ENCODE results near the gene LRRC40. TPM values are rescaled to one million over a fixed set of nuclear protein-coding genes. Genes with fewer than 3 reads are reported as not detected.
"Not testable (repeated sequence)": the region's sequence is repeated elsewhere in the genome, so short reads cannot be mapped to it uniquely, and the experiment has no call there.

The LRRC40 gene
- total and polyA plus RNA-seq, 9 of the 15 experiments (the other 6 are each of a cell fraction or from before 2014, with no cell fraction given): 16.1 to 36.2 (median 30.9) TPM

GRCh38 chr1:70194601-70195000, 10.8 kb downstream of the LRRC40 start:
- Histone ChIP-seq H3K4me1 (replicated peaks in 1 of 2; ENCODE audit: control insufficient read depth in 2 of 2, insufficient read depth in 2 of 2, low read length in 2 of 2) (peaks cover 3 to 4% of the 10 kb centered on the region in 2 experiments; a peak in 1 of 5 replicates), H3K4me3 (no peak overlapping the region), H3K9me3 (replicated peaks; ENCODE audit: control insufficient read depth, insufficient read depth, low read depth, low read length) (no peaks in the 10 kb centered on the region), H3K79me2 (ENCODE audit: control insufficient read depth, insufficient read depth, low read length) (peaks cover 84% of the 10 kb centered on the region), H3K27ac (ENCODE audit: extremely low read depth, low read depth, low read length) (no peak overlapping the region), H2AFZ (ENCODE audit: low read depth, low read length) (no peak overlapping the region), H3K4me2 (ENCODE audit: insufficient read depth, low read length) (no peak overlapping the region), H3K27me3 (ENCODE audit: control insufficient read depth in 2 of 2, insufficient read depth in 2 of 2, low read length in 2 of 2) (no peaks in the 10 kb centered on the region), H3K9me1 (ENCODE audit: control insufficient read depth, insufficient read depth, low read length) (no peaks in the 10 kb centered on the region), H3K36me3 (ENCODE audit: control insufficient read depth, insufficient read depth, low read length) (no peaks in the 10 kb centered on the region), H3K9ac (ENCODE audit: insufficient read depth in 1 of 2, low read depth in 2 of 2, low read length in 2 of 2) (no peak overlapping the region), H4K20me1 (replicated peaks; ENCODE audit: control insufficient read depth, insufficient read depth, low read length) (no peaks in the 10 kb centered on the region)
- CTCF ChIA-PET (ENCODE audit: low intra/inter-chr PET ratio): no interaction called here
- intact Hi-C loops (cut with micrococcal nuclease) (no loop called here), in situ Hi-C loops (cut with MboI) (no loop called here)
- DNase-seq (ENCODE audit: extremely low read depth in 1 of 4, low spot score in 3 of 4): no peak
- FAIRE-seq: no peak
- TF ChIP-seq ID3 (CRISPR knock-in tag; IDR thresholded peaks at IDR 0.05) (no peak), ID3 (tag; IDR thresholded peaks at IDR 0.05) (no peak), PYGO2 (tag; IDR thresholded peaks at IDR 0.05) (no peak), SAP30 (IDR thresholded peaks at IDR 0.05; ENCODE audit: borderline replicate concordance, insufficient read depth, low read depth, low read length, poor library complexity, severe bottlenecking) (no peak)
- no peak for ATAC-seq
- POLR2A ChIA-PET: interaction anchor here (0.7 kb wide), 1 partner anchor 27 kb away, joined by 3 read pairs; the partner anchor contains the start of gene SRSF11
- no TSS peak for BruUV-seq (replicated peaks)

- H3K9me3 ChIP-seq (replicated peaks; ENCODE audit: control insufficient read depth, insufficient read depth, low read depth, low read length); H3K4me3 ChIP-seq; BruUV-seq (replicated peaks); intact Hi-C loops (cut with micrococcal nuclease); H3K4me2 ChIP-seq (ENCODE audit: insufficient read depth, low read length); H3K27ac ChIP-seq (ENCODE audit: extremely low read depth, low read depth, low read length); H3K4me1 ChIP-seq (replicated peaks in 1 of 2; ENCODE audit: control insufficient read depth in 2 of 2, insufficient read depth in 2 of 2, low read length in 2 of 2); ATAC-seq; POLR2A ChIA-PET; FAIRE-seq; H3K9me1 ChIP-seq (ENCODE audit: control insufficient read depth, insufficient read depth, low read length); DNase-seq (ENCODE audit: extremely low read depth in 1 of 4, low spot score in 3 of 4); H4K20me1 ChIP-seq (replicated peaks; ENCODE audit: control insufficient read depth, insufficient read depth, low read length); H2AFZ ChIP-seq (ENCODE audit: low read depth, low read length); in situ Hi-C loops (cut with MboI); CTCF ChIA-PET (ENCODE audit: low intra/inter-chr PET ratio); H3K27me3 ChIP-seq (ENCODE audit: control insufficient read depth in 2 of 2, insufficient read depth in 2 of 2, low read length in 2 of 2); H3K36me3 ChIP-seq (ENCODE audit: control insufficient read depth, insufficient read depth, low read length); H3K9ac ChIP-seq (ENCODE audit: insufficient read depth in 1 of 2, low read depth in 2 of 2, low read length in 2 of 2); TF ChIP-seq FOXM1 (CRISPR knock-in tag; IDR thresholded peaks at IDR 0.05; ENCODE audit: low read depth): not testable (repeated sequence)
- TF ChIP-seq BCOR (IDR thresholded peaks at IDR 0.05): peak; percentile 84
- peak; percentile 99 for TF ChIP-seq ZNF146 (CRISPR knock-in tag; IDR thresholded peaks at IDR 0.05; ENCODE audit: unreplicated experiment)
- TF ChIP-seq RBM25 (IDR thresholded peaks at IDR 0.05; ENCODE audit: low read depth, low read length, severe bottlenecking): peak; percentile 4
- TF ChIP-seq SMARCA5 (IDR thresholded peaks at IDR 0.05): peak; percentile 74; the same call in 1 of the 2 replicates
- TF ChIP-seq KDM1A (IDR thresholded peaks at IDR 0.05): peak; percentile 68 to 78
- TF ChIP-seq FOXM1 (IDR thresholded peaks at IDR 0.05; ENCODE audit: low read depth): peak; percentile 24; the same call in 1 of the 2 replicates
- 0 out of 2 replicates have a peak, but pooled peaks have one; percentile 20 for TF ChIP-seq HDAC2 (IDR thresholded peaks at IDR 0.05)
- H3K79me2 ChIP-seq (ENCODE audit: control insufficient read depth, insufficient read depth, low read length): peaks cover 82% of the 10 kb centered on the region
These were observed 12.9 kb downstream of the LRRC40 start for GRCh38 chr1:70192446-70192845.
